HG03469 (cell line): ENCODE data around the gene SYNGR2.
"Not testable (repeated sequence)": the region's sequence is repeated elsewhere in the genome, so short reads cannot be mapped to it uniquely, and the experiment has no call there.

Experiments
- ATAC-seq: cut with Tn5 transposase; IDR thresholded peaks from one replicate; pipeline ENCODE4 v1.9.1; 2021; ENCODE audit warnings: mild to moderate bottlenecking, moderate library complexity, moderate number of reproducible peaks; ENCODE audit not compliant: unreplicated experiment

Gene SYNGR2

DNA sequence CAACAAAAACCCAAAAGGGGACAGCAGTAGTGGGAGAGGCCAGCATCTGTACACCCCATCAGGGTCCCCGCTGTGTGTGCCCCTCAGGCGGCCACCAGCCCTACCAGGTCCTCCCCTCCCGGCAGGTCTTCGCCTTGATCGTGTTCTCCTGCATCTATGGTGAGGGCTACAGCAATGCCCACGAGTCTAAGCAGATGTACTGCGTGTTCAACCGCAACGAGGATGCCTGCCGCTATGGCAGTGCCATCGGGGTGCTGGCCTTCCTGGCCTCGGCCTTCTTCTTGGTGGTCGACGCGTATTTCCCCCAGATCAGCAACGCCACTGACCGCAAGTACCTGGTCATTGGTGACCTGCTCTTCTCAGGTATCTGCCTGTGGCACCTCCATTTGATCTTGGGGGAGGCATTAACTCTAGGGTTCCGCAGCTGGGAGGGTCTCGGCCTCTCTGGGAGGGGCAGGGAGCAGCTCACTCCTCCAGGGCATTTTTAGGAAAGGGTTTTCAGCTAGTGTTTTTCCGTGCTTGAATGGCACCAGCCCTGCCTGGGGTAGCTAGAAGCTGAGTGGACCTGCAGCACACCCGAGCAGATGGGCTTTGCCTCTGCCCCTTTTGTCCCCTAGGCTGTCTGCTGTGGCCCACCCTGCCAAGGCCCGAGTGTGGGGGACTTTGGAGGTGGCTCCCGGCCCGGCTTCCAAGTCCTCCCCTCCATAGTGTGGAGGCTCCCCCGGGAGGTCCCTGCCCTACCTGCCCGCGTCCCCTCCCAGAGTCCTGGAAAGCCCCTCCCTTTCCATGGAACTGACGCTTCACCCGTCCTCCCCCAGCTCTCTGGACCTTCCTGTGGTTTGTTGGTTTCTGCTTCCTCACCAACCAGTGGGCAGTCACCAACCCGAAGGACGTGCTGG, 2.6 kb downstream of the SYNGR2 start:
- ATAC-seq: no peak

DNA sequence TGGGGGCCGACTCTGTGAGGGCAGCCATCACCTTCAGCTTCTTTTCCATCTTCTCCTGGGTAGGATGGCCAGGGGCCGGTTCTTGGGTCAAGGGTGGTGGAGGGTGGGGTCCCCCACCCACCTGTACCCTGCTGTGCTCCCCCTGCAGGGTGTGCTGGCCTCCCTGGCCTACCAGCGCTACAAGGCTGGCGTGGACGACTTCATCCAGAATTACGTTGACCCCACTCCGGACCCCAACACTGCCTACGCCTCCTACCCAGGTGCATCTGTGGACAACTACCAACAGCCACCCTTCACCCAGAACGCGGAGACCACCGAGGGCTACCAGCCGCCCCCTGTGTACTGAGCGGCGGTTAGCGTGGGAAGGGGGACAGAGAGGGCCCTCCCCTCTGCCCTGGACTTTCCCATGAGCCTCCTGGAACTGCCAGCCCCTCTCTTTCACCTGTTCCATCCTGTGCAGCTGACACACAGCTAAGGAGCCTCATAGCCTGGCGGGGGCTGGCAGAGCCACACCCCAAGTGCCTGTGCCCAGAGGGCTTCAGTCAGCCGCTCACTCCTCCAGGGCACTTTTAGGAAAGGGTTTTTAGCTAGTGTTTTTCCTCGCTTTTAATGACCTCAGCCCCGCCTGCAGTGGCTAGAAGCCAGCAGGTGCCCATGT, 3.3 kb downstream of the SYNGR2 start:
- ATAC-seq: not testable (repeated sequence)

DNA sequence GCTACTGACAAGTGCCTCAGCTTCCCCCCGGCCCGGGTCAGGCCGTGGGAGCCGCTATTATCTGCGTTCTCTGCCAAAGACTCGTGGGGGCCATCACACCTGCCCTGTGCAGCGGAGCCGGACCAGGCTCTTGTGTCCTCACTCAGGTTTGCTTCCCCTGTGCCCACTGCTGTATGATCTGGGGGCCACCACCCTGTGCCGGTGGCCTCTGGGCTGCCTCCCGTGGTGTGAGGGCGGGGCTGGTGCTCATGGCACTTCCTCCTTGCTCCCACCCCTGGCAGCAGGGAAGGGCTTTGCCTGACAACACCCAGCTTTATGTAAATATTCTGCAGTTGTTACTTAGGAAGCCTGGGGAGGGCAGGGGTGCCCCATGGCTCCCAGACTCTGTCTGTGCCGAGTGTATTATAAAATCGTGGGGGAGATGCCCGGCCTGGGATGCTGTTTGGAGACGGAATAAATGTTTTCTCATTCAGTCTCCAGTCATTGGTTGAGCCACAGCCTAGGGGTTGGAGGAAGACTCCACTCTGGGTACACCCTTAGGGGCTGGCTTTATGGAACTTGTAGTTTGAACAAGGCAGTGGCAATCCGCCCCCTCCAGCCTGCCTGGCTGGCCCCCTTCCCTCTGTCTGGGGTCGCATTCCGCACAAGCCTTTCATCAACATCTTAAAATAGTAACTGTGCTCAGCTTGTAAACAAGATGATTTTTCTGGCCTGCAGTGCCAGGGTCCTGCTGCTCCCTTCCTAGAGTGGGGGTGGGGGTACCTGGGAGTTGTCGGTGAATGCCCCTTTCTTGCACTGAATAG, 4.1 kb downstream of the SYNGR2 start:
- ATAC-seq: no peak

DNA sequence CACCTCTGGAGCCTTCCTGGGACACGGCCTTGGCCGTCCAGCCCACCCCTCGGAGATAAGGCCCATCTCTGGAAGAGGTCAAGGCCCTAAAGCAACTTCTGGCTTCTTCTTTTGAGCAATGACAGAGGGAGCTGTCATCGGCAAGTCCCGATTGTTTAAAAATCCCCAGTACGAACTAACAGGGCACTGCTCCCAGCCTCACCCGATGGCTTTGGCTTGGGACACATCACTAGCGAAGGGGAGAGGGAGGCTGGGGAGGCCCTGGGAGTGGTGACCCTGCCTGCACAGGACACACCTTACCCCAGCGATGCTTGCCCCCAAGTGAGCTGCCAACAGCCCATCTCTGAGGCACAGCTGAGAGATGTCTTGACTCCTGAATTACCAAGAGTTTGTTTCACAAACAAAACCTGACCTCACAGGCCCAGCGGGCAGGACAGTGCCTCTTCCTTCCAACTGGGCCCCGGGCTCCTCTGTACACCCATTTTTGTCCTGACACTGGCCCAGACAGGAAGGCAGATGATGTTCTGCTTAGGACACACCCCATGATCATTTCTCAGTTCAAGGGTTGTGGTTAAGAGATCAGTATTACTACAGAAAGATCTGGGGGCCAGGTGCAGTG, 4.8 kb downstream of the SYNGR2 start:
- no peak for ATAC-seq

DNA sequence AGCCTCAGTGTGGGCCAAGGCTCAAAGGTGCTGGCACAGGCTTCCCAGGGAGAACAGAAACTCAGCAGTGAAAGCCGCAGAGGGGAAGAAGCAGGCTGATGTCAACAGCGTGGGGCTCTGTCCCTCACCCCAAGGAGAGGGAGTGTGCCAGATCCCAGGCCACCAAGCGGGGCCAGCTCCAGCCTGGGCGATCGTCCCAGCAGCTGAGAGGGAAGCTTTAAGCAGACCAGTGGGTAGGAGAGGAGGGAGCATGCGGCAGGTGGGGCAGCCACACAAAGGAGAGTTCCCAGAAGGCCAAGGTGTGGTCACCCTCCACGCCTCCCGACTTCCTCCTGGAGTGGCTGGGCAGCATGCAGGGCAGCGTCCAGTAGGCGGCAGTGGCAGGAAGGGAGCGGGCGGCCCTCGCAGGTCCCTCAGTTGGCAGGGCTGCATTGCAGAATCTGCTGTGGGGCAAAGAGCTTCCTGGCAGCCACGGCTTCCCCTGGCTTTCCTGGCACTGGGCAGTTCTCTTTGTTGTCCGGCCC, 6.0 kb downstream of the SYNGR2 start:
- no peak for ATAC-seq

DNA sequence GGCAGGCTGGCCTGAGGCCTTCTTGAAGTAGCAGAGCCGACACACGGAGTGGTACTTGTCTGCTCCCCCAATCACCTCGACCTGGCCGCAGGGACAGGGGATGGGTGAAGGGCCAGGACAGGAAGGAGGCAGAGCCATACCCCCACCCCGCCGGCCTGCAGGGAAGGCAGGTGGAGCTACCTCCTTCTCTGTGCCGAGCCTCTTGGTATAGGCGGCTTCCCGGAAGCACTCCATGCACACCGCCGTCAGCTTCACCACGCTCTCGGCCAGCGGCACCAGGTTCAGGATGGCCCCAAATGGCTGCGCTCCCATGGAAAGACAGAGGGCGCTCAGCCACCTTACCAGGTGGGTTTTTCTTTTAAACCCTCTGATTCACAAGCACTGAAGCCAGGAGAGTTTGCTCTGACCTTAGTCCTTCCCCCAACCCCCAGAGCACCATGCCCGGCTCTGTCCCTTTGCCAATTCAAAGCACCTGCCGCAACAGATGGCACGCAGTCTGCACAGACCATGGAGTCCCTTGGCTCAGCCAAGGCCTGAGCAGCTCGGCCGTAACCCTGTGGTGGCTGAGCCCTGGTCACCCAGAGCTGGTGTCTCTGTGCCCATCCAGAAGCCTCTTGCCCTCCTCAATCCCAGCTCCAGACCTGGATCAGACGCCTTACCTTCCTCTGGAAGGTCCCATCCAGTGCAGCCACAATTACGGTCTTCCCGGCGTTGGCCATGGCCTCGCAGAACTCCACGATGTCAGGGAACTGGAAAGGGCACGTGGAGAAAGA, 6.7 kb downstream of the SYNGR2 start:
- ATAC-seq: no peak

DNA sequence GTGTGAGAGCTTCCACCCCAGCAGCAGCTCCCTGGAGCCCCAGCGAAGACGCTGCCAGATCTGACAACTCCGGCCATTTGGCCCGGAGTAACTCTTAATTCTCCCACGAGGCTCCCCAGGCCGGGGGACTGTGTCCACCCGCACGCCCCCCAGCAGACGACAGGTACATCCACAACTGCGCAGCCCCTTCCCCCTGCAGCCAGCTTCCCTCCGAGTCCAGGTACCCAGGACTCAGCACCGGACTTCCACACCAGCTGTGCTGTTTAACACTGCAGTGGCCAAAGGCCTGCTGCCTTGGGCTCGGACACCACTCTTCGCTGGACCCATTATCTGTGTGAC, 7.2 kb downstream of the SYNGR2 start:
- no peak for ATAC-seq

DNA sequence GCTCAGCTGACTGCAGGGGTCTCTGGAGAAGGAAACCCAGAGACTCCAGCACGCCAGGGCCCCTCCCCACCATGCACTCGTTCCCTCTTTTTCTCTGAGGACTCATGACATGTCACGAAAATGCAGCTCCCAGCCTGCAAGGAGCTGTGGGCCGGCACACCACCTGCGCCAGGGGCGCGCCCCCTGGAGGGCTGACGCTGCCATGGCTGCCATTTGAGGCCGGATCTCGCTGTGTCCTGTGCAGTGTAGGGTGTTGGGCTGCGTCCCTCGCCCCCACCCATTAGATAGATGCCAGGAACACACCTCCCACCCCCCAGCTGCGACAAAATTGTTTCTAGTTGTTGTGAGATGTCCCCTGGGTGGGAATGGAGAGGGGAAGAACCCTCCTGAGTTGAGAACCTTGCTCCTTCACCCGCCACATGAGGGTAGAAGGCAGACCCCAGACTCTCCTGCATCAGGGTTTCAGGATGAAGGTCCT, 8.2 kb downstream of the SYNGR2 start:
- ATAC-seq: no peak

DNA sequence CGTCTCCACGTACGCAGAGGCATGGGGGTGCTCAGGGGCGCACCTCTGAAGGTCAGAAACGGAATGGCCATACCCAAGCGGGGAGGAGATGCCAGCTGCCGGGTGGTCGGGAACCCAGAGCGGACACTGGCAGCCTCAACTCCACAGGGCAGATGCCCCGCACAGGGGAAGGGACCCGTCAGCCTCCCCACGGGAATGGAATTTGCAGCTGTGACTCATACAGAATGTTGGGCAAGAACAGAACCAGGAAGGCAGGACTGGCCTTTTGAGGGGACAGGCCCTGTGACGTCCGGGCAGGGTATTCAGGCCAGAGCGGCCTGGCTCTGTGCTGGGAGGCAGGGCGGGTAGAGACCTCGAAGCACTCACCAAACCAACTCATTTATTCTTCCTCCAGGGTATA, 11.0 kb downstream of the SYNGR2 start:
- ATAC-seq: no peak

DNA sequence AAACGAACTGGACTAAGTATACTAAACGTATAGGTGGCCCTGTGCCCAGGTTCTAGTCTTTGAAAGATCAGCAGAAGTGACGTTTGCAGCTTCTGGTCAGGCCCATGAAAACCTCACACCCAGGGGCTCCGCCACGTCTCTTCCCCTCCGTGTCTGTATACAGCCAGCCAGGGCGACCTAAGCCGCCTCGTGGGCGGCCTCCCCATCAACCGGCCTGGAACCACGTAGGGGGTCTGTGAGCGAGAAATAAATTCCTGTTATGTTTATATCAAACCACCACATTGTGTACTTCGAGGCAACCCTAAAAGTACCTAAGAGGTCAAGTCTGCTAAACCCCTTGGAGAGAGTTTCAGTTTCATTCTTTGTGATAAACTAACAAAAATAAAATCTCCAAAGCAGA, 11.7 kb downstream of the SYNGR2 start:
- ATAC-seq: no peak

DNA sequence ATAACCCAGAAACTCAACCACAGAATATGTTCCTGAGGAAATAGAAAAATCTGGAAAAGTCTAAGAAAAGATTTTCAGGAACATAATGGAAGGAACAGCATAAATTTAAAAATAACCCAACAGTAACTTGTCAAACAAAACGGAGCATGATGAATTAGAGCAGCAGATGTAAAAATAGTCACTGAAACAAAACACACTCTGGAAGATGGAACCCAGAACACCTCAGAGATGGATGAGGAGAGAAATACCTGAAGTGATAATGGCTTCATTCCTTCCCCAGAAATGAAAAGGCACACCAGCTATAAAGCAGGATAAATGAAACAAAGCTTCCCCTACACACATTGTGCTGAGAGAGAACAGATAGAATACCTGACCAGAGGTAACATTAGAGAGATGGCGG, 12.1 kb downstream of the SYNGR2 start:
- ATAC-seq: no peak

DNA sequence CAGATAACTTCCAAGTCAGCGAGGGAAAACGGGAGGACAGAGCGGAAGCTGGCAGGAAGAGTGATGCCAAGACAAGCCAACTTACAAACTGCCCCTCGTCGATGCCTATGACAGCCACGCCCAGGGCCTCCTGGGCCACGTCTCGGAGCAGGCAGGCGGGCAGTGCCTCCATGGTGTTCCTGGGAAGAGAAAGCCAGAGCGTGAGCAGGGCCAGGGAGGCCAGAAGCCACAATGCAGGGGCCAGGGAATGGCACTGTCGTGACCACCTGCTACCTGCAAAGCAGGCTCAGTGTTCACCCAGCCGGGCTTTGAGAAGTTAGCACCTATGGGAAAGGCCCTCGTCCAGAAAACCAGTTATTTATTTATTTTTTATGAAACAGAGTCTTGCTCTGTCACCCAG, 14.1 kb downstream of the SYNGR2 start:
- ATAC-seq: no peak

DNA sequence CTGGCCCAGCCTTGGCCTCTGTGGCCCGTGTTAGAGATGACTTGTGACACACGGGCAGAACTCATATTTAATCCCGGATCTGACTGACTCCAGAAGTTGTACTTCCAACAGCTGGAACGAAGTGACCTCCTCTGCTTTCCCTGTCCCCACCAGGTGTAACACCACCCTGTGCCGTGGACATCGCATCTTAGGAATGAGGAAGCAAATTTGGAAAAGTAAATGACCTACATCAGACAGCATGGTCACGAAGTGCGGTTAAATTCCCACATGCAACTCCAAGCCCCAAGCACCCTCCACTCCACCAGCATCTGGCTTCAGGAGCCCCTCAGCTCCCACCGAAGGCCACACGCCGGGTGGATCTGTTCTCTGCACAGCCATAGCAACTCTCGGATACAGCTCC, 15.5 kb downstream of the SYNGR2 start:
- no peak for ATAC-seq

DNA sequence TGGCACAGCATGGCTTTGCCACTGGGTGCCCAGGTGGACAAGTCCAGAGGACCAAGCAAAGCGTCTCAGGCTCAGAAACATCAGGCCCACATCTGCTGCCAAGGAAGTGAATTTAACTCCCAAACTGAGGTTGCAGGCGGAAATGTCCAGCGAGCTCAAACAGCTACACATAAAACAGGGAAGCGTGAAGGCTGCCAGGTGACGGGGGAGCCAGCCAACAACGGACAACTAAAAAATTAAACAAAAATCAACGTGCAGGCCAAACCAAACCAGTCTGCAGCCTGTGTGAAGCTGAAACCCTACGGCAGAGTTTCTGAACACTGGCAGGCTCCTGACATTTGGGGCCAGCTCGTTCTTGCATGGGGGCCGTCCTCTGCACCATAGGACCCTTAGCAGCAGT, 16.0 kb downstream of the SYNGR2 start:
- ATAC-seq: no peak

DNA sequence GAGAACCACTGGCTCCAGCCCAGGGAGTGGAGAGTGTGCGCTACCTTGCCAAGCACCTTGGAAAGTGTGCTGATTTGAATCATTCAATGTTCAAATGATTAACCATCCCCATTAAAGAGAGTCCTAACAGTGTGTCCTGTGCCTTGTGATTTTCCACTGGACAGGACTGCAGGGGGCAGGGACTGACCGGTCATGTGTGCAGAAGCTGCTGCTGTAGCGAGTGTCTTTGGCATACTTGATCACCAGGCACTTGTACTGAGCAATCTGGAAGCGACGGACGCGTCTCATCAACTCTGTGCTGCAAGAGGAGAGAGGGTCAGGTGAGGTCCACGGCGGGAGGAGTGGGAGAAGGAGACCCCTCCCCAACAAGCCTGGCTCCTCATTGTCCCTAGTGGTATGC, 16.5 kb downstream of the SYNGR2 start:
- no peak for ATAC-seq

DNA sequence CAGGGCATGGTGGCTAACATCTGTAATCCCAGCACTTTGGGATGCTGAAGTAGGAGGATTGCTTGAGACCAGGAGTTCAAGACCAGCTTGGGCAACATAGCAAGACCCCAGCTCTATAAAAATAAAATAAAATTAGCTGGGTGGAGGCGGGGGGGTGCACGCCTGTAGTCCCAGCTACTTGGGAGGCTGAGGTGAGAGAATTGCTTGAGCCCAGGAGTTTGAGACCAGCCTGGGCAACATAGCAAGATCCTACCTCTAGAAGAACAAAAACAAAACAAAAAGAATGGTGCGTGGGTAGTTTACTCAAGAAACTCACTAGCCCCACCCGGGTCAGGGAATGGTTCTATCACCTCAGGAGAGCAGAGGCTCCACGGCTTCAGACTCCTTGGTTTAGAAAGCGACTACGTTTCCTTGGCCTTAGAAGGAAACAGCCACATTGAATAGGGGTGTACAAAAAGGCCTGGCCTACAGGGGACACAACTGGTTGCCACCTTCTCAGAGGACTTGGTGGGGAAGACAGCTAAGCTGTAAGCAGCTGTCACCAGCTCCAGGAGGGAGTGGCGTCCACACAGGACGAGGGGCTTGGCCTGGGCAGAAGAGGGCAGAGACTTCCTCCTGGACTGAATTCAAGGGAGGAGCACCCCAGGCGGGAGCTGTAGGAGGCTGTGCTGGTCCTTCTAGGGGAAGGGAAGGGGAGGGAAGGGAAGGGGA, 17.8 kb downstream of the SYNGR2 start:
- no peak for ATAC-seq

DNA sequence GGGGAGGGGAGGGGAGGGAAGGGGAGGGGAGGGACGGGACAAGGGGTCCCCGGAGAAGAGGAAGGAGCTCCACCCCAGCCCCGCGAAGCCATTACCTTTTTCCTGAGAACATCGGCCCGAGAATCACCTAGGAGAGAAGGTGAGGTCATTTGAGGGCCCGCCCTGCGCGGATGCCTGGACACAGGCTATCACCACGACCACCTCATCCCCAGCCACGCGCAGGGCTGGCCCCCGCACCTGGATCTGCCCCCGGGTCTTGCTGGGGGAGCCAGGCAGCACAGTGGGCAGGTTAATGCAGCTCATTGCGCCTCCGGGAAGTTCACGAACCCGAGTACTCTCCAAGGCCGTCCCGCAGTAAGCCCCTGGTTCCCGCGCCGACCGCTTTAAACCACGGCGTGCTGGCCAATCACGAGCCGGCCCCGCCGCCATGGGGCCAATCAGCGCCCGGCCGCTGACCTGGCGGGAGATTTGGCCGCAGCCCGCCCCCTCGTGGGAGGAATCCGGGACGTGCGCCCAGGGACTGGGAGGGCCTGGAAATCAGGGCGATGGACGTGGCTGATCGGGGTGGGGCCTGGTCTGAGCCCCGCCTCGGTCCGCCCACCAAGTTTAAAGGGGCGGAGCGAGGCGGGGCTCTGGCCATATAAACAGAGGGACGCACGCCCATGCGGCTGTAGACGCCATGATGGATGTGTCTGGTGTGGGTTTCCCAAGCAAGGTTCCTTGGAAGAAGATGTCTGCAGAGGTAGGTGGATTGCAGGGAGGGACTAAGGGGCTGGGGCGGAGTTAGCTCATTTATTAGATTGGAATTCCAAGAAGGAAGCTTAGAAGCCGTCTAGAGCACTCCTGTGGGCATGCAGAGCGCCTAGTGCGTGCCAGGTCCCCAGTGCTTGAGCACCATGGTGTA, 18.6 kb downstream of the SYNGR2 start, which contains the start of the genes AFMID and TK1:
TSS of gene AFMID (plus strand) at position 671 of the 904 bp plus-strand sequence. CDS start at position 680, 9 bp downstream.
TSS of gene TK1 (minus strand) at position 361 of the 904 bp plus-strand sequence. CDS start at position 303, 58 bp downstream.
- ATAC-seq: peak; percentile 61

DNA sequence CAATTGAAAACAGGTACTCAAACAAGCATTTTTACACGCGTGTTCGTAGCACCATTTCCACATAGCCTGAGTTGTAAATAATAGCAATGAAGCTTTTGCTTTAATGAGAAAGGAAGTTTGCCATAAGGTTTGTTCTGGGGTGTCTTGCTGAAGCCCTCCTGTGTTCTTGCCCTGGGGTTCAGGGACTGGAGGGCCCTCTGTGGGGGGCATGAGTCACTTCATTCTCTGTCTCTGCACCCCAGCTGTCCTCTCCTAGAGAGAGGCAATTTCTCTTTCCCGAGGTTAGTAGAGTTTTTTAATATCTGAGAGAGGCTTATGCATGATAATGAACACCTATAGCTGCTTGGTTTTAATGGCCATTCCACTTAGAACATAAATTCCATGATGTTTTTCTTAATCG, 28.3 kb downstream of the SYNGR2 start:
- no peak for ATAC-seq
